ENCODE measurements around the gene RTL1.

Gene RTL1

DNA sequence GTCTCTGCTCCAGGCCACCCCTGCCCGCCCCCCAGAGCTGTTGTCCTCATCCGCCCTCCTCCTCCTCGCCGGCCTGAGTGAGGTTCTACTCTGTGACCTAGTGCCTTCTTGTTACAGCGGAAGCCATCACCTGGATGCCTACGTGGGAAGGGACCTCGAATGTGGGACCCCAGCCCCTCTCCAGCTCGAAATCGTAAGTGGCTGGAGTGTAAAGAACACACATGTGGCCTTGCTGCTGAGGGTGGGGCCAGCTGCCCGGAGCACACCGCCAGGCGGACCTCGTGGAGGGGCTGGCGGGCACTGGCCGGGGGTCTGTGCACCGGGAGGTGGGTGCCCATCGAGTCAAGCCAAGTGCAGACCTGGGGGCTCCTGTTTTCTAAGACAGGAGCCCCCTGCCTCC lies 58.2 kb downstream of the RTL1 start:
- FAIRE-seq: no peak

GRCh38 chr14:100844846-100845245 lies 58.7 kb downstream of the RTL1 start:
- no peak for FAIRE-seq

DNA sequence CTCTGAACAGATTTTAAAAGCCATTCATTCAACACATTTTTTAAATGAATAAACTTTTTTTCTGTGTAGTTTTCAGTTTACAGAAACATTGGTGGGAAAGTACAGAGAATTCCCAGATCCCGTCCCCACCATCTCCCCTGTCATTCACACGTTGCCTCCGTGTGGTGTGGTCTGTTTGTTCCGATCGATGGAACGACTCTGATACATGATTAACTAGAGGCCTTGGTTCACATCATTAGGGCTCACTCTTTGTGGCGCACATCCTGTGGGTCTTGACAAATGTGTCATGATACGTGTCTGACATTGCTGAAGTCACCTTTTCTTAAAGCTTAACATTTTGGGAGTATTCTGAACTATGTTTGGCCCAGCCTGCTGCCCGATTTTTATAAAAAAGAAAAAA lies 59.1 kb downstream of the RTL1 start:
- FAIRE-seq: no peak

- no peak for FAIRE-seq
Observed at GRCh38 chr14:100844082-100844408, 59.5 kb downstream of the RTL1 start.

DNA sequence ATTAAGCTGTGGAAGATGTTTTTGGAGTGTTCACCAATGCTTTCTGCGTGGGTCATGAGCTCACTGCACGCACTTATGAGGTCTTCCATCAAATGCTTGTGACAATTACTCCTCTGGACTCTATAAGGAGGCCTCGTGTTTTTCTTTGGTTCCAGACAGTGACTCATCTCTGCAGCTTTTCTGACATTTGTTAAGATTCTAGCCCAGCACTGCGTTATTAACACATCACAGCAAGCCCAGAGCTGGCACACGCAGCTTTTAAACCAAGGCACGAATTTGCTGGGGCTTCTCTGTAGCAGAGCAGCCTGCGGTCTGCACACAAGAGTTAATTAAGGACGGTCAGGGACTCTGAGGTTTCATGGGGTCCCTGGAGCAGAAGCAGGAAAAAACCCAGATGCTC lies 60.7 kb downstream of the RTL1 start:
- FAIRE-seq: no peak

- FAIRE-seq: no peak
Observed at GRCh38 chr14:100841761-100842403, 61.6 kb downstream of the RTL1 start.

DNA sequence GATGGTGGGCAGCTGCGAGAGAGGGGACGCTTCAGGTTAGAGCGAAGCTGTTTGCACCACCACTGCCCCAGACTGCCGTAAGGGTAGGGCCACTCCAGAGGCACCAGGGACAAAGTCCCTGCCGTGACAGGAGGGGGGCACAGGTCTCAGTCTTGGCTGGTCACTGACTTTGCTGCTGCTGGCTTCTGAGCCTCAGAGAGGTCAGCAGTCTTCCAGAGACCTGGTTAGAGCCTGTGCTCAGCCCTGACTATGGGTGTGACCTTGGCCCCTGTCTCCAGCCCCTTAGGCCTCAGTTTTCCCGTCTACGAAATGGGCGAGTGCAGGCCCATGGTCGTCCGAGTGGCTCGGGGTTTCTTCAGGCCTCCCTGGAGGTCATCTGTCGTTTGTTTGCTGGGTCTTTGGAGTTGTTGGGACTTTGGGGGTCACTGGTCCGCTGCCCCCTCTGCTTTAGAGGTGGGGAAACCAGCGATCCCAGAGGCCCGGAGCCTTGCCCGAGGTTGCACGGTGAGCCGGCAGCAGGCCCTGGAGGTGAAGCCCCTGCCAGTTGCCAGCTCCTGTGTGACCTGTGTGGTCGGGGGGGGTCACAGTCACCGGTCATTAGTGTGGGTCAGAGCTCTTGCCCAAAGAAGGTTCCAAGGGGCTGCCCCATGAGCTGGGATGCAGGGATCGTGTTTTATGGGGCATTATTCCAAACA lies 62.3 kb downstream of the RTL1 start:
- FAIRE-seq: no peak

- FAIRE-seq: no peak
Observed at GRCh38 chr14:100840286-100841065, 63.0 kb downstream of the RTL1 start.

GRCh38 chr14:100839681-100840111 lies 63.8 kb downstream of the RTL1 start:
- FAIRE-seq: no peak

DNA sequence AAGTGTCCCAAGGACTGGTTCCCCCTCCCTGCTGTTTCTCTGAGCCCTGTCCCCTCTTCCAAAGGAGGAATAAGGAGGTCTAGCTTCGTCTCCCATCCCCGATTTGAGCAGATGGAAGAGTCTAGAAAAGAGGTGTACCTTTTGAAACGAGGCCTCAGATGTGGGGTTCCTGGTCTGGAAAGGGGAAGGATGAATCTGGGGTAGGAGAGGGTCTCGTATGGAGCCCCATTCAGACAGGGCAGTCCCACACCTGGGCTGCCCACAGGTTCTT lies 64.3 kb downstream of the RTL1 start:
- no peak for FAIRE-seq

DNA sequence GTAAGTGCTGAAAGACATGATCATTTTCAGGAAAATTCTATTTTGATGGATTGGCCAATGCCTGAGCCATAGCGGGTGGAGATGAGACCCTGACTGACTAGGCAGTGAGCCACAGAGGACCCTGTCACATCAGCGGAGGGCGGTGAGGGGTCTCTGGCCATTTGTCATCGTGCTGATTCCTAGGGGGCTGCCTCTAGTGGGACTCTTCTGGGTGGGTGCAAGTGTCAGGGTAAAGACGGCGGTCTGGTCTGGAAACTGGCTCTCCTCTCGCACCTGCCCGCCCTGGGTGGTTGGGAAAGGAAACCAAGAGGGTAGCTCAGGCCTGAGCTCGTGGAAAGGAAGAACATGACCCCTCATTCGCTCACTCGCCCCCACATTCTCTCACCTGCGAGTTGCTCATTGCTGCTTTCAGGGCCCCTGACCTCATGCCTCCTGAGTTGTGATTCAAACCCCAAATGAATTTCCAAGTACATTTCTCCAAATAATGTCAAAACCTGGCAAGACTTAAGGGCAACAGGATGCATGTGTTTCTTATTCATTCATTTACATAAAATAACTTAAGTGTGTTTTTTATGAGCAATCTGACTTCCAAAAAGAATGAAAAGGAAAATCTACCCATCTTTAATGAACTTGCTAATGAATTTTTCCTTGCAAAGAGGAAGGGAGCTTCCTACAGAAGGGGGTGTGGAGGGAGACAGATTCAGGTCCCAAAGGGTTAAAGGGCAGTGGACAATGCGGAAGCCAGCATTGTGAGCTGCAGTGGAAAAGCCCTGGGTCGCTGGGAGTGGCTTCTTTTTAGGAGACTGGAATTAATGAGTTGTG lies 64.8 kb downstream of the RTL1 start:
- no peak for FAIRE-seq

DNA sequence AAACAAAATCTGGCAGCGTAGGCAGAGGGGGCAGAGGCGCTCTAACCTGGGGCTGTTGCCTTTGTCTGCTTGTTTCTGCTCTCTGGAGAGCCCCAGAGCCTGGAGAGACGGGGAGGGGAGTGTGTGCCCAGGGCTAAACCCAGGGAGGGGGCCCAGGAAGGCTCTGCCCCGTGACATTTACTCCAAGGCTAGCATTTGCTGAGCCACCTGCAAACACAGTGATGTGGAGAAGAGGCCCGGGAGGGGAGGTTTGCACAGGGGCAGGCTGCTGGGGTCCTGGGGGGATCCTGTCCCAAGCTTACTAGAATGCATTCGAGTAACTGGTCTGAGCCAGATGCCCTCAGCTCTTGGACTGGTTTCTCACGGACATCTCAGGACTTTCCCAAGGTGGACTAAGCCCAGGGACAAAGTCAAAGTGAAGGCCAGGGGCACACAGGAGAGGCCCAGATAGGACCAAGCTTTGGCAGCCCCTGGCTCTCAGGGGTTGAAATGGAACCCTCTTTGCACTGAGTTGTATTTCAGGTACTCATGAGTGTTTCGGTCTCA lies 65.6 kb downstream of the RTL1 start:
- FAIRE-seq: no peak

DNA sequence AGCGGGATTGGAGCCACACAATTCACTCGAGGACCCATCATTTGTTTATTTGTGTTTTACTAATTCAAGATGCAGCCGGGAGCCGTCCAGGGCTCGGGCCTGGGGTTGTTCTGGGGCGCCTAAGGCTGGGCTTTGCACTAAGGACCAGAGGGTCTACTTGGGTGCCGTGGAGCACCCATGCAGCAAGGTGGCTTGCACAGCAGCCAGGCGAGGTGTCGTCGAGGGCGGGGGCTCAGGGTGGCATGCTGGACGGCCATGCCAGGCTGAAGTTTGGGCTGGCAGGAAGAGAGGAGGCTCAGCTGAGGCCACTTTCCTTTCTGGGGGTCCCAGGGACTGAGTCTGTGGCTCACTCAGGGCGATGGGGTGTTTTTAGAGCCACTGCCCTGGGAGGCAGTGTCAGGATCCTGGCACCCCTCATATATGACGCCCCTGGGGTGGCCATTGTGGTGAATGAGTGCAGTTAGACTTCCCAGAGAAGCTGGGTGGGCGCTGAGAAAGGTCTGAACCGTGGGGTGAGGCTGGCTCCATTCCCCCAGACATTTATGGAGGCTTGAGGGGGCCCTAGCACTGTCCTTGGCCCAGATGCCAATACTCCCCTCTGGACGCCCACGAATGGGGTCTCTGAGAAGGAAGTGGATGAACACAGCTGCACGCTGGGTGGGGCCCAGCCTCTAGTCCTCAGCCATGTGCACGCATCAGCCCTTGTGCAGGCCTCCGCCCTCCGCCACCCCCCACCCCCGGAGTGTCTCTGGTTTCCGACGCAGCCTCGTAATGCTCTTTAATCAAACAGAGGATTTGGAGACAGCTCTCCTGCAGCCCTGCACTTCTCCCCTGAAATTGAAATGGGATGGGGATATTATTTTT lies 66.3 kb downstream of the RTL1 start:
- no peak for FAIRE-seq

DNA sequence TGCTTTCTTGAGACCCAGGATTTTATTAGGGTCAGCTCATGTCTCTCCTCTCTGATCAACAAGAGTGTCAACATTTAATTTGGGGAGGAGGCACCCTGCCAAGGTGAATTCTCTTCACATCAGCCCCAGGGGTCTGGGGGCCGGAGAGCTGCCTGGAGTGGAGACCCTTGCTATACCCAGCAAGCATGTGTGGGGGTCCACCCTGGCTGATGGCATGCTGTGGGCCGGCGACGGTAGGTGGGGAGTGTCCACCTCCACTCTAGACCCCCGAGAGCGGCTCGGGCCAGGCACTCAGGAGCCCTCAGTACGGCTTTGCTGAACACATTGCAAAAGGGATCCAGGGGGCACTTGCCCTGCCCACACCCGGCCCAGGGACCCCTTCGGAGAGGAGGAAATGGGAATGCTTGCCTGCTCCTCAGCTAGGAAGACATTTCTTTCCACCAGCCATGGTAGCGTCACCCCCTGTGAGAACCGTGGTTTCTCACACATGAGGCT lies 67.2 kb downstream of the RTL1 start:
- no peak for FAIRE-seq

GRCh38 chr14:100835548-100836310 lies 67.8 kb downstream of the RTL1 start:
- FAIRE-seq: no peak

GRCh38 chr14:100834794-100835547 lies 68.6 kb downstream of the RTL1 start:
- FAIRE-seq: no peak

DNA sequence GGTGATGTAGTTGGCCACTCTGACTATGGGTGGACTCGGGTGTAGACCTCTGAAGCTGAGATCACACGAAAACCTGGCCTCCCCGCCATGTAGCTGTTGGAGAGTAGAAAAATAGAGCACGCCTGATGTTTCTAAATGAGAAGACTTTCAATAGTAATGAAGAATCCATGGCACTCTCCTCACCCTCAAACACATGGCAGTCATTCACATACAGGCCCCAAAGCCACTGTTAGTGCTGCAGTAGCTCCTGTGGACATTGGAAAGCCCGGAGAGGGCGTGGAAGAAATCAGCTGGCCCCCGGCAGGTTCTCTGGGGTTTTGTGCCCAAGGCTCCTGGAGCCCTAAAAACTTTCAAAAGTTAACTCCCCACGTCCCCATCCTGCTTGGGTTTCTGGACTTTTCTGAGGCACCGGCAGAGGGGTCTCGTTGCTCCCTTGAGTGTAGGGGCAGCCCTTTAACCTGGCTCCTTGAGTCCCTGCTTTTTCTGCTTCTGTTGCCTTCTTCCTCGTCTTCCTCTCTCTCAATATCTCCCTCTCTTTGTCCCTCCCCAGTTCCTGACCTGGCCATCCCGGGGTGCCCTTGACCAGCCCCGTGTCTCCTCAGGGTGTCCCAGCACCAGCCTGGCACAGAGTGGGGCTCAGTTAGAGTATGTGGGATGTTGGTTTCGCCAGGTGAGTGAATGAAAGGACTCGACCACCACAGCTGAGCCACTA lies 69.3 kb downstream of the RTL1 start:
- FAIRE-seq: no peak

GRCh38 chr14:100832311-100832960 lies 71.1 kb downstream of the RTL1 start:
- FAIRE-seq: no peak

- no peak for FAIRE-seq
Observed at GRCh38 chr14:100830681-100831080, 72.8 kb downstream of the RTL1 start.

All from G401.6 (cell line).